Kidney tubule cell (primary cell): ENCODE data around the gene BOLA1.
"Not testable (repeated sequence)": the region's sequence is repeated elsewhere in the genome, so short reads cannot be mapped to it uniquely, and the experiment has no call there.

ENCODE experiments used
- DNase-seq: peaks from one replicate; pipeline ENCODE4 v3.0.0-alpha.2; 2018; ENCODE audit warnings: low spot score

Gene BOLA1

GRCh38 chr1:149887196-149887455 lies 12.2 kb upstream of the BOLA1 start:
- DNase-seq, result not testable (repeated sequence)

- DNase-seq, result peak; percentile 99
Observed at GRCh38 chr1:149887456-149888246, 11.7 kb upstream of the BOLA1 start.

- DNase-seq, result peak; percentile 89
Observed at GRCh38 chr1:149888247-149888998, 10.9 kb upstream of the BOLA1 start.

GRCh38 chr1:149888999-149889289 lies 10.4 kb upstream of the BOLA1 start:
- no peak for DNase-seq

GRCh38 chr1:149896575-149896974 lies 2.8 kb upstream of the BOLA1 start:
- no peak for DNase-seq

- DNase-seq, result no peak
Observed at GRCh38 chr1:149903836-149904491, 4.6 kb downstream of the BOLA1 start.

GRCh38 chr1:149906570-149907075 lies 7.3 kb downstream of the BOLA1 start:
- no peak for DNase-seq

- no peak for DNase-seq
Observed at GRCh38 chr1:149914545-149914944, 15.2 kb downstream of the BOLA1 start.

GRCh38 chr1:149915429-149916192 lies 16.2 kb downstream of the BOLA1 start:
- DNase-seq, result peak; percentile 49

GRCh38 chr1:149916193-149916897 lies 17.0 kb downstream of the BOLA1 start:
- DNase-seq, result peak; percentile 13

- no peak for DNase-seq
Observed at GRCh38 chr1:149916898-149917252, 17.5 kb downstream of the BOLA1 start.

- no peak for DNase-seq
Observed at GRCh38 chr1:149917571-149918144, 18.3 kb downstream of the BOLA1 start, which contains the start of gene SV2A. Gene SV2A (minus strand): TSS chr1:149917844. CDS start chr1:149913840, 4,004 bp downstream.

GRCh38 chr1:149923626-149924025 lies 24.3 kb downstream of the BOLA1 start:
- DNase-seq, result no peak

GRCh38 chr1:149925345-149925744 lies 26.0 kb downstream of the BOLA1 start:
- no peak for DNase-seq

- no peak for DNase-seq
Observed at GRCh38 chr1:149925751-149926150, 26.4 kb downstream of the BOLA1 start.

- DNase-seq, result no peak
Observed at GRCh38 chr1:149926296-149926695, 26.9 kb downstream of the BOLA1 start.

- DNase-seq, result peak; percentile 74
Observed at GRCh38 chr1:149927056-149927562, 27.7 kb downstream of the BOLA1 start.

GRCh38 chr1:149927563-149928400 lies 28.4 kb downstream of the BOLA1 start, which contains the start of gene SF3B4:
Gene SF3B4 (minus strand): TSS chr1:149927803. CDS start chr1:149927759, 44 bp downstream.
- peak; percentile 95 for DNase-seq

GRCh38 chr1:149928401-149928724 lies 29.0 kb downstream of the BOLA1 start:
- DNase-seq, result no peak

- DNase-seq, result no peak
Observed at GRCh38 chr1:149929856-149930255, 30.5 kb downstream of the BOLA1 start.
